GM19468 (cell line): ENCODE measurements around the gene PRDX5.

Experiments used
- ATAC-seq: cut with Tn5 transposase; IDR thresholded peaks from one replicate; pipeline ENCODE4 v1.9.1; 2021; ENCODE audit warnings: mild to moderate bottlenecking, moderate library complexity, moderate number of reproducible peaks; ENCODE audit not compliant: unreplicated experiment; ENCODE audit errors: extremely low read depth

Gene PRDX5

DNA sequence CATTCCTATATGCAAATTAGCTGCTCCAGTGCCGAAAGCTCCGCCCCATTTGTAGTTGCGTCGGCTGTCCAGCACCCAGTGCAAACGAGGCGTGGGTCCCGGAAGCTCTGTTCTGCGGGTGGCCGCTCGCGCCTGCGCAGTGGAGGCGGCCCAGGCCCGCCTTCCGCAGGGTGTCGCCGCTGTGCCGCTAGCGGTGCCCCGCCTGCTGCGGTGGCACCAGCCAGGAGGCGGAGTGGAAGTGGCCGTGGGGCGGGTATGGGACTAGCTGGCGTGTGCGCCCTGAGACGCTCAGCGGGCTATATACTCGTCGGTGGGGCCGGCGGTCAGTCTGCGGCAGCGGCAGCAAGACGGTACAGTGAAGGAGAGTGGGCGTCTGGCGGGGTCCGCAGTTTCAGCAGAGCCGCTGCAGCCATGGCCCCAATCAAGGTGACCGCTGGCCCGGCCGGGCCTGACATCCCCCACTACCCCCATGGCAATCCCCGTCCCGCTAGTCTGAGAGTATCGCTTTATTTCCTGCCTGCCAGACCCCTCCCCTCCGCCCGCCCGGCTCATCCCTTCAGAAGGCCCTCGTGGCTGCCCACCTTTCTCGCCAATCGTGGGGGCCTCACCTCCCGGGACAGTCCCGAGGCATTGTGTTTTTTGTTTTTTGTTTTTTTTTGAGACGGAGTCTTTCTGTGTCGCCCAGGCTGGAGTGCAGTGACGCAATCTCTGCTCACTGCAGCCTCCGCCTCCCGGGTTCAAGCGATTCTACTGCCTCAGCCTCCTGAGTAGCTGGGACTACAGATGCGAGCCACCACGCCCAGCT is at the start of gene PRDX5:
PRDX5 (plus strand) TSS at position 161 of the 805 bp plus-strand sequence; CDS start at position 256, 95 bp downstream.
- peak; percentile 82 for ATAC-seq

DNA sequence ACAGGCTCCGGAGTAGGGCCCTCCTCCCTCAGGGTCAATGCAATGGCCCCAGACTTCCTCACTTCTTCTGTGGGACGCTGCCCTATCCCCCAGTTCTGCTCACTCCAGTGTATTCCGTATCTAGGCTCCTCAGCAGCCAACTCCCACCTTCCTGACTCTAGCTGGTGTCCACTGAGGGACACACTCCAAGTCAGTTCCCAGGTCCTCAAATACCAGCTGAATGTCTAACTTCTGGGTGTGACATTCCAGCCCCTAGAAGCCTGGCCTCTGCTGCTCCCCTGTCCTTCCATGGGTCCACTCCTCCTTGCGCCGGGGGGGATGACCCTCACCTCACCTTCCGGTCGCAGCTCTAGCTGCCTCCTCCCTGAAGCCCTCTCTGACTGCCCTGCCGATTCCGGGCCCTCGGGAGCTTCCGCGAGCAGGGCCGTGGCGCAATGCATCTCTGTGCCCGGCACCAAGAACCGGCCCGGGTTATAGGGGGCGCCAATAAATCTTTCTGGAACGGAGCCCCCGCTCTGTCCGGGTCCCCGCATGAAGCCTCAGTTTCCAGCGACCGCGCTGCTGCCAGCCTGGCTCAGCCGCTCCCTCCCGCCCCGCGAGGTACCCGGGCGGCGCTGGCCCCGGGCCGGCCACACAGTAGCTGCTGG is 48.9 kb upstream of the PRDX5 start:
- peak; percentile 0 for ATAC-seq

DNA sequence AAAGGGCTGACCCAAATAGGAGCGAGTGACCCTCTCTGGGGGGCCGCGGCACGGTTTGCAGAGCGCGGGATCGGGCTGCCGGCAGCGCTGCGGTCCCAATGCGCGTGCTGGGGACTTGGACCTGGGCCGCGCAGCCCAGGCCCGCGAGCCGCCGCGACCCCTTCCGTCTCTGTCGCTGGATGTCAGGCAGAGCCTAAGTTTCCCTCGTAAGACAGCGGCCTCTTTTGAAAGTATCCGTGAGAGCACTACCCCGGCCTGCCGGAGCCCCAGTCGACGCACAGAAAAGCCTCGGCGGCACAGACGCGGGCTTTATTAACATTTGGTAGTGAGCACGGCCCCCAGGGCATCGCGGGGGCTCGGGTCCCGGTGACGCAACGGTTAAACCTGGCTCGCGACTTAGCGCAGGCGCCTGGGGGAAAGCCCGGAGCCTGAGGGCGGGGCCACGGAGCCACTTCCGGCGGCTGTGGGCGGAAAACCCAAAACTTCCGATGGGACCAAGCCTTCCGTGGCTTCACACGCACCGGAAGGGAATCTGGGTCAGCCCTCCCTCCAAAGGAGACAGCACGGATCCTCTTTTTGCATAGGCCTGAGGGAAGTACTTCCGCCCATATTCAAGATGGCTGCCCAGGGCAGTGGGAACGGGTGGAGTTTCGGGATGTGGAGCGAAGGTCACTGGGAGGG is 48.2 kb upstream of the PRDX5 start:
- peak; percentile 53 for ATAC-seq

DNA sequence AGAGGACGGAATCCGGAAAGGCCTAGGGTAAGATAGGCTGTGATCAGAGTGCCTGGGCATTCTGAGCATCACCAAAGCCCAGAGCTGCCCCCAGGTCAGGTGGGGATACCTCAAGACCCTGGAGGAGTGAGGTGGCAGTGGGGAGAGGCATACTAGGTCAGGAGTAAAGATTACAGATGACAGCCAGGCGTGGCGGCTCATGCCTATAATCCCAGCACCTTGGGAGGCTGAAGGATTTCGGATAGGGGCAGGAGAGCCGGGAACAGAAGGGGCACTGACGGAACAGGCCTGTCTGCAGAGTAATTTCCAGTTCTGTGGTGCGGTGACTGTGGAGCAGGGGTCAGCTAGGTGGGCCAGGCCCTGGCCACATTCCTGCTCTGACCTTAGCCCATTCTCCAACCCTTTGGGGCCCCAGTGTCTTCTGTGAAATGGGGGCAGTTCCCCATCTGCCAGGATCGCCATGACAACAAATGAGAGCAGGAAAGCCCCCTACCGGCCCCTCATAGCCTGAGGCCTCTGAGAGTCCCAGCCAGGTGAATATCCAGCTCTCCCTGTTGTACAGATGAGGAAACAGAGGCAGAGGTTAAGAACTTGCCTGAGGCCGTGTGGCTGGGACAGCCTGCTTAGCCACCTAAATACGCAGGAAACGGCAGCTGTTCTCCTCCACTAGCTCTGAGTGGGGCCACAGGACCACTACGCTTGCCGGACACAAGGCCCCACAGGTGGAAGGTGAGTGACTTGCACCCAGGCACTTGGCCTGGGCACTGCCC is 42.7 kb upstream of the PRDX5 start:
- ATAC-seq = no peak

DNA sequence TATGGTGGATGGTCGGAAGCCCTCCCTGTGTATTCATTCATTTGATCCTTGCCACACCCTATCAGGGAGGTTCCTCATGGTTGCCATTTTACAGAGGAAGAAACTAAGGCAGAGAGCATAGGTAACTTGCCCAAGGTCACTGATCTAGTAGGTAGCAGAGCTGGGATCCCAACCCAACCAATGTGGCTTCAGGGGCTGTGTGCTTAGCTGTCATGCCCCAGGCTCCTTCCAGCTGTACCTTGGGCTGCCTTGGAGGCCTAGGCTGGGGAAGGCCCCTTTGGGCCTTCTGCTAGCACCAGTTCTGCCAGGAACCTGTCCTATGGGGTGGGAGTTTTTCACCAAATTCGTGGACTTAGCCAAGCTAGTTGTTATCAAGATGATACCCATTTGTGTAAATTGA is 42.1 kb upstream of the PRDX5 start:
- ATAC-seq = no peak

DNA sequence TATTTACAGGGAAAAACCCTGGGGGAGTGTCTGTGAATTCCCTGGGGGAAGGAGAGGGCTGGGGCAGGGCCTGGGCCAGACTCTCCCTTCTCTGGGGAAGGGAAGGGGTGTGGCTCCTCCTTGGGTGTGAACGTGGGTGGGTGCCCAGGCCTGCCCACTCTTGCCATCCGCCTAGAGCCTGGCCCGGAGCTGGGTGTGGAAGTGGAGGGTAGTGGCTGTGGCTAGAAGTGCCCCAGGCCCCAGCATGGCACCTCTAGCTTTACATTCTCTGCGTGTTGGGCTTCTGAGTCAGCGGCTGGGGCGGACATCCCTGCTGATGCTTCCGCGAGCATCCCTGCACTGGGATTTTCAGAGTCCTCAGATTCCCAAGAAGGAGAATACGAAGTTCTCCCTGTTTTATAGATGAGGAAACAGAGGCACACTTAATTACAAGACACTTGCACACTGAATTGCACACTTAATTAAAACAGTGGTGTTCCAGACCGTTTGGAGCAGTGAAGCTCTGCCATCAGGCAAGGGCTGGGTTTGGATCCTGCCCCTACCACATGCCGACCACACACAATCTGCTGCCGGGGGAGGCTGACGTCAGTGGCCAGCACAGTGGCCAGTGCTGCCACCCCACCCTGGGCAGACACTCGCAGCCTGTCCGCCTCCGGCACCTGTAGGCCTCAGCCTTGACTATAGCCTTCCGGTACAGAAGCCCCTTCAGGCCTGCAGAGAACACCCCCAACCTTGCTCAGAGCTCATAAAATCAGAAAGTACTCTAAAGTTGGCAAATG is 41.1 kb upstream of the PRDX5 start:
- ATAC-seq = no peak

DNA sequence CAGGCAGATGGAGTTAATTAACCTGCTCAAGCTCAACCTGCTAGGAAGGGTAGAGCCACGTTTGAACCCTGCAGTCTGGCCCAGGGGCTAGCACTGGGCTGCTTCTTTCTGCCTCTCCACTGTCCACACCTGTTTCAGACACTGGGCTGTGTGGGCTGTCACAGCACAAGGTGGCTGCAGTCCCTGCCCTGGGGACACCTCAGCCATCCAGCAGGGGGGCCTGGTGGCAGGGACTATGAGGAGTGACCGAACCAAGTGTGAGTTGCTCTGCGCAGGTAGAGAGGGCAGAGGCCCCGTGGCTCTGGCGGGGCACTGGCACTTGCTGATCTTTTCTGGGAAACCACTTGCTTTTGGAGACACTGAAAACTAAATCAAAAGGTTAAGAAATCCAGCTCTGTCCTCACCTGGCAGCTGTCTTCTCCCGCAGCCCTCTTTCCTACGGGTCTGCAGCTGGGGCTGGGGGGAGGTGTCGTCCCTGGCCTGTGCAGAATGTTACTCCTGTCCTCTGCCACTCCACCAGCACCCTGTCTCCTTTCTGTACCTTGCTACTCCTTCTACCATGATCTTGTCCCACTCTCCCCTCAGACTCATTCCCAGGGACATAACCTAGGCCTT is 39.2 kb upstream of the PRDX5 start:
- ATAC-seq = no peak

DNA sequence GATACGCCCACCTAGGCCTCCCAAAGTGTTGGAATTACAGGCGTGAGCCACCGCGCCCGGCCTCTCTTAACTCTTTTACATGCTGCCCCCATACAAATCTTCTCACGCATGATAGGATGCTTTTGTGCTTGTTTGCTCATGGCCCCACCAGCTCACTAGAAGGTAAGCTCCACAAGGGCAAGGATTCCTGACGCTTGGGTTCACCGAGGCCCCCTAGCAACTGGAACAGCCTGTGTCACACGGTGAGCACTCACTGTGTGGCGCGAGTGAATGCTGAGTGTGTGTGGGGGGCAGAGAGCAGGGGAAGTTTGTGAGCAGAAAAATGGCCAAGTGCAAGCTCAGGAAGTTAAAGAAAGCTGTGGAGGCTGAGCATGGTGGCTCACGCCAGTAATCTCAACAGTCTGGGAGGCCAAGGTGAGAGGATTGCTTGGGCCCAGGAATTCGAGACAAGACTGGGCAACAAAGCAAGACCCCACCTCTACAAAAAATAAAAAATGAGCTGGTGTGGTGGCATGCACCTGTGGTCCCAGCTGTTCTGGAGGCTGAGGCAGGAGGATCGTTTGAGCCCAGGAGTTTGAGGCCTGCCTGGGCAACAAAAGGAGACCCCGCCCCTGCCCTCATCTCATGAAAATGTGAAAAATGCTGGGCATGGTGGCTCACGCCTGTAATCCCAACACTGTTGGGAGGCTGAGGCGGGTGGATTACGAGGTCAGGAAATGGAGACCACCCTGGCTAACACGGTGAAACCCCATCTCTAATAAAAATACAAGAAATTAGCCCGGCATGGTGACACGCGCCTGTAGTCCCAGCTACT is 35.8 kb upstream of the PRDX5 start:
- no peak for ATAC-seq

DNA sequence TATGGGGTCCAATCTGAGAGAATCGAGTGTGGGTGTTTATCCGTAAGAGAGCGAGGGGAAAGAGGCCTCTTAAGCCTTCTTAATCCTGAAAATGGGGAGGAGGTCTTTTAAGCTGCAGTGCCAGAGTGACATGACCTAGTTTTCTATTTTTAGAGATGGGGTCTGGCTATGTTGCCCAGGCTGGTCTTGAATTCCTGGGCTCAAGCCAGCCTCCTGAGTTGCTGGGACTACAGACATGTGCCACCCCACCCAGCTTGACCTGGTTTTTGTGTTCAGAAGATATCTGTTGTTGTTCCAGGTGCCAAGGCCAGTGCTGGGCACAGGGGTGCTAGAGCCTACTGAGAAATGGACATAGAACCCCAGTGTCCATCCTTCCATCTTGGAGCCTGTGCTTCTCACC is 34.8 kb upstream of the PRDX5 start:
- ATAC-seq = no peak

DNA sequence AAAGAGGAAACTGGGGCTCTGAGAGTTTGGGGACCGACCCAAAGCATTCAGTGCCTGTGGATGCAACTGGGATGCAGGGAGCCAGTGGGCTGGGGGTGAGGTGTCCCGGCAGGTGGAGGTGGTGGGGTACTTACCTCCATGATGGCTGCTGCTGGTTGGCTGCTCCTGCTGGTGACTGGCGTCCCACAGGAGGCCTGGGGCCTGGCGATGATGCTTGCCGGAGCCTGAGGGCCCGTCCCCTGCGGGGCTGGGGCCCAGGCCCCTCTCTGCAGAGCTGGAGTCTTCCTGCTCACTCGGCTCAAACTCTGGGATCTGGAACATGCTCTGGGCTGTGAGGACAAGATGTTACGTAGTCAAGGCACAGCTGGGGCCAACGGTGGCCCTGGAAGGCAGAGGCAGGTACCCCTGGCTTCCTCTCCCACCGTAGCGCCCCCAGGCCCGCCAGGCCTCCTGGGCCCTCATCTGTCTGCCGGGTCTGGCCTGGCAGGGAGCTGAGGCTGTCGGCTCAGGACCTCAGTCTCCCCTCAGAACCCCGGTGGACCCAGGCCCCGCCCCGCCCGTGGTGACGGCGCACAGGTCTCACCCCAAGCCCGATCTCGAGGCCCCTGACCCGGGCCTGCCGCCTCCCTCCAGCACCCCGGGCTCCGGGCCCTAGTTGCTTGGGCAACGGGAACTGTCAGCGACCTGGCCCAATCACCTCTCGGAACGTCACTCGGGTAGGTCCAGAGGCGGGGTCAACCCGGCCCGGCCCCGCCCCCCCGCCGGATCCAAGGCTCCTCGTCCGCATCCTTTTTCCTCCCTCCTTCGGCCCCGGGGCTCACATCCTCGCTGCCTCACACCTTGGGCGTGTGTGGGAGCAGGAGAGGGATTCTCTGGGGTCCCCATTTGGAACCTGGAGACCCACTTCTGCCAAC is 33.6 kb upstream of the PRDX5 start, which contains the start of gene BAD:
BAD (minus strand) TSS at position 618 of the 914 bp plus-strand sequence; CDS start at position 321, 297 bp downstream.
- ATAC-seq = peak; percentile 49

DNA sequence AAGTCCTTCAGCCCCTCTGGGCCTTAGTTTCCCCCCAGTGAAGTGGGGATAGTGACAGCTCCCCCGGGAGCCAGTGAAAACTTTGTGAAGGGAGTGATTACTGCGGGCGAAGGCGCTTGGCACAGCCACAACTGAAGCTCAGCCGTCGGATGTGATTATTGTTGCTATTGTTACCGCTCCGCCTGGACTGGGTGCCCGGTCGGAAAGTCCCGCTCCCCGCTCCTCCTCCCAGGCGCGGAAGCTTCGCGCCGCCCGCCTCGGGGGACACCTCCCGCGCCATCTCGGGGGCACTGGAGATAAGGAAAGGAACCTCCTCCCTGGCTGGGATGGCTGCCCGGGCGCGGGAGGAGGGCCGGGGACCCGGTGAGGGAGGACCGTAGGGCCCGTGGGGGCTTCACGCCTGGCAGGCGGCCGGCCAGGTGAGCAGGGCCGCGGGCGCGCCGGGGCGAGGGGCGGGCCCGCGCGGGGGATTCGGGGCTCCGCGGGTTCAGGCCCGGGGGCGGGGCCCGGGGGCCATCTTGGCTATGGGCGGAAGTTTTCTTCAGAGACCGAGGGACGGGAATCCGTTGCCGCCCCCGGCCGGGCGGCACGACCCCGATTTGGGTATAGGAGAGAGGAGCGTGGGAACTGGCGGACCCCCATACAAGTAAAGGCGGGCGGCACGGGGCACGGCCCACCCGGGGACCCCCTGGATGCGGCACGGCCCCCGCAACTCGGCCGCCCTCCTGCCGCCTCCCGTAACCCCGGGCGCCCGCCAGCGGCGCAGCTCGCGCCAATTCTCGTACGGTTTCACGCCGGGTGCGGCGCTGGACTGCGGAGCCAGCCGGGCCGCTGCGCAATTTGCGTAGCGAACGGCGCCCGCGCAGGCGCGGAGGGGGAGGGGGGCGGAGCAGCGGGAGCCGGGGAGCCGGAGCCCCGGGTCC is 32.7 kb upstream of the PRDX5 start, which contains the start of gene GPR137:
GPR137 (plus strand) TSS at position 887 of the 923 bp plus-strand sequence. CDS start 677 bp downstream, outside the sequence.
- peak; percentile 38 for ATAC-seq

DNA sequence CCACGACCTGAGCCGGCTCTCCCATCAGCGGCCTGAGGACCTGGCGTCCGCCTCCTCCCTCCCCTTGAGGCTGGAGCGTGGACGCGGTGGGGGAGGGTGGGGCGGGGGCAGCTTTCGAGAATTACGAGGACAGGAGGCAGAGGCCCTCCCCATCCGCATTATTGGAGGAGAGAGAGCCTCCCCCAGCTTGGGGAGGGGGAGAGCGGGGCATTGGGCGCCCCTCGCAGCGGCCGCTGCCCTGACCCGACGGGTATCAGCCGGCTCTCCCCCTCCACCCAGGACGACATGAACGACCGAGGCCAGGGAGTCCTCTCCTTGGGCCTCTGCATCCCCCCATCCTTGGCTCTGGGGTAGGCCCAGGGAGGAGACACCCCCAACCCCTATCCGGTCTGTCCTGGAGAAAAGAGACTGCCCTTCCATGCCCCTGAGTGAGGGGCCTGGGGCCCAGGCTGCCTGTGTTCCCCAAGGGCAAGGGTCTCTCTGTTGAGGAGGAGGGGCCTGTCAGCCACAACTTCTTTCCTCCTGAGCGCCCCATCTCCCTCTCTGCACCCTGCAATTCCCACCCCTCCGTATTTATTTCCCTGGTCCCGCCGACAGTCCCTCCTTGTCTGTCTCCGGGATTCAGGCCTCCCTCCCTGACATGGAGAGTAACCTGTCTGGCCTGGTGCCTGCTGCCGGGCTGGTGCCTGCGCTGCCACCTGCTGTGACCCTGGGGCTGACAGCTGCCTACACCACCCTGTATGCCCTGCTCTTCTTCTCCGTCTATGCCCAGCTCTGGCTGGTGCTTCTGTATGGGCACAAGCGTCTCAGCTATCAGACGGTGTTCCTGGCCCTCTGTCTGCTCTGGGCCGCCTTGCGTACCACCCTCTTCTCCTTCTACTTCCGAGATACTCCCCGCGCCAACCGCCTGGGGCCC is 31.8 kb upstream of the PRDX5 start:
- ATAC-seq = no peak

DNA sequence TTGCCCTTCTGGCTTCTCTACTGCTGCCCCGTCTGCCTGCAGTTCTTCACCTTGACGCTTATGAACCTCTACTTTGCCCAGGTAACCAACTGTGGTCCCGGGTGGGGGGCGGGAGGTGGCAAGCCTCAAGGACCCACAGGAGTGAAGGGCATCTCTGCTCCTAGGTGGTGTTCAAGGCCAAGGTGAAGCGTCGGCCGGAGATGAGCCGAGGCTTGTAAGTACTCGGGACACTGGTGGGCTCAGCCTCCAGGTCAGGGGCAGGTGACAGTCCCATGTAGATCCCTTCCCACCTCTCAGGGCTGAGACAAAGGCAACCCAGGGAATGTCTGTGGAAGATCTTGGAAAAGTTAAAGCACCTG is 31.1 kb upstream of the PRDX5 start:
- no peak for ATAC-seq

DNA sequence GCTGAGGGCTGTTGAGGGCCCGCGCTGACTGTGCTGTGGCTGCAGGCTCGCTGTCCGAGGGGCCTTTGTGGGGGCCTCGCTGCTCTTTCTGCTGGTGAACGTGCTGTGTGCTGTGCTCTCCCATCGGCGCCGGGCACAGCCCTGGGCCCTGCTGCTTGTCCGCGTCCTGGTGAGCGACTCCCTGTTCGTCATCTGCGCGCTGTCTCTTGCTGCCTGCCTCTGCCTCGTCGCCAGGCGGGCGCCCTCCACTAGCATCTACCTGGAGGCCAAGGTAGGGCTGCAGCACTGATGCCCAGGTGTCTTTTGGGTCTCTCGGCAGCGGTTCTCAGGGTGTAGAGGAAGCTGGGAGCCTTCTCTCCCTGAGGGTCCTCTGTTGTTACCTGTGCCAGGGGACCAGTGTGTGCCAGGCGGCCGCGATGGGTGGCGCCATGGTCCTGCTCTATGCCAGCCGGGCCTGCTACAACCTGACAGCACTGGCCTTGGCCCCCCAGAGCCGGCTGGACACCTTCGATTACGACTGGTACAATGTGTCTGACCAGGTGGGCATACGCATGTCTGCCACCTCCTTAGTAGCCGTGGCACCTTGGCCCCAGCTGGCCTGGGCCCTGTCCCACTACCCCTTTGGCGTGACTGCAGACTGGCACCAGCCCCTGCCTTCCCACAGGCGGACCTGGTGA is 30.1 kb upstream of the PRDX5 start:
- ATAC-seq = no peak

DNA sequence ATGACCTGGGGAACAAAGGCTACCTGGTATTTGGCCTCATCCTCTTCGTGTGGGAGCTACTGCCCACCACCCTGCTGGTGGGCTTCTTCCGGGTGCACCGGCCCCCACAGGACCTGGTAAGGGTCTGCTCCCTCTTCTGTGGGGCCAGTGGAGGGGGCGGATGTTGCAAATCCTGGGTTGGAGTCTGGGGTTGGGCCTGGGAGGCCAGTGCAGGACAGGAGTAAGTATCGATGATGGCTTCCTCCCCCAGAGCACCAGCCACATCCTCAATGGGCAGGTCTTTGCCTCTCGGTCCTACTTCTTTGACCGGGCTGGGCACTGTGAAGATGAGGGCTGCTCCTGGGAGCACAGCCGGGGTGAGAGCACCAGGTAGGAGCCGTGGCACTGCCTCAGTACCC is 29.6 kb upstream of the PRDX5 start:
- no peak for ATAC-seq
